ENCODE results near the gene RASGRF1. TPM values are rescaled to one million over a fixed set of nuclear protein-coding genes. Genes with fewer than 3 reads are reported as not detected.

RASGRF1 gene
- total RNA-seq, 4 donors from 2014 or later = 0.14 to 0.75 (median 0.64) TPM; not detected in 1

- 79% methylated on average over 4 of the region's 4 CpGs; no CpG with 5 or more reads in 1 of the 2 donors for WGBS, 2 donors (ENCODE audit: low coverage in 1 of 2)
- no peak overlapping the region for H3K27ac ChIP-seq
- no peaks in the 10 kb centered on the region for H3K9me3 ChIP-seq
- H3K27me3 ChIP-seq = no peaks in the 10 kb centered on the region
- TF ChIP-seq POLR2A (IDR thresholded peaks at IDR 0.05) (no peak), EP300 (IDR thresholded peaks at IDR 0.05; ENCODE audit: low read depth) (no peak), CTCF (IDR thresholded peaks at IDR 0.05) (no peak), POLR2AphosphoS5 (IDR thresholded peaks at IDR 0.05) (no peak)
- no peaks in the 10 kb centered on the region for H3K36me3 ChIP-seq
- in situ Hi-C loops (cut with MboI; ENCODE audit: low pct_ligation_motif_present in 1 of 4, low pct_unique_long_range_greater_than_20kb in 1 of 4, low sequenced_read_pairs in 3 of 4) = no loop called here
- H3K4me3 ChIP-seq = no peak overlapping the region
- intact Hi-C loops (cut with DNase I; ENCODE audit: low total_unique reads) = no loop called here
- DNase-seq = no peak
- no peaks in the 10 kb centered on the region for H3K4me1 ChIP-seq
Observed at GRCh38 chr15:79060175-79060574, 30.4 kb downstream of the RASGRF1 start.

GRCh38 chr15:79059081-79059572, 31.5 kb downstream of the RASGRF1 start:
- Histone ChIP-seq H3K9me3 (no peaks in the 10 kb centered on the region), H3K27ac (no peak overlapping the region), H3K27me3 (no peaks in the 10 kb centered on the region), H3K36me3 (no peaks in the 10 kb centered on the region), H3K4me3 (no peak overlapping the region), H3K4me1 (no peaks in the 10 kb centered on the region)
- in situ Hi-C loops (cut with MboI; ENCODE audit: low pct_ligation_motif_present in 1 of 4, low pct_unique_long_range_greater_than_20kb in 1 of 4, low sequenced_read_pairs in 3 of 4) (no loop called here), intact Hi-C loops (cut with DNase I; ENCODE audit: low total_unique reads) (no loop called here)
- no peak for DNase-seq
- WGBS, 2 donors (ENCODE audit: low coverage in 1 of 2) = 27% methylated on average over 1 of the region's 1 CpG; no CpG with 5 or more reads in 1 of the 2 donors
- TF ChIP-seq EP300 (IDR thresholded peaks at IDR 0.05; ENCODE audit: low read depth) = no peak
- no peak for TF ChIP-seq POLR2AphosphoS5 (IDR thresholded peaks at IDR 0.05)
- TF ChIP-seq CTCF (IDR thresholded peaks at IDR 0.05) = no peak
- TF ChIP-seq POLR2A (IDR thresholded peaks at IDR 0.05) = no peak

- in situ Hi-C loops (cut with MboI; ENCODE audit: low pct_ligation_motif_present in 1 of 4, low pct_unique_long_range_greater_than_20kb in 1 of 4, low sequenced_read_pairs in 3 of 4) = no loop called here
- no peak for TF ChIP-seq EP300 (IDR thresholded peaks at IDR 0.05; ENCODE audit: low read depth)
- TF ChIP-seq POLR2AphosphoS5 (IDR thresholded peaks at IDR 0.05) = no peak
- TF ChIP-seq CTCF (IDR thresholded peaks at IDR 0.05) = no peak
- TF ChIP-seq POLR2A (IDR thresholded peaks at IDR 0.05) = no peak
Observed at GRCh38 chr15:79058260-79058850, 32.2 kb downstream of the RASGRF1 start.

GRCh38 chr15:79057050-79057449, 33.5 kb downstream of the RASGRF1 start:
- Histone ChIP-seq H3K4me3 (no peak overlapping the region), H3K36me3 (no peaks in the 10 kb centered on the region), H3K27ac (no peak overlapping the region), H3K27me3 (no peaks in the 10 kb centered on the region), H3K9me3 (no peaks in the 10 kb centered on the region), H3K4me1 (no peaks in the 10 kb centered on the region)
- intact Hi-C loops (cut with DNase I; ENCODE audit: low total_unique reads) = no loop called here
- DNase-seq = no peak
- in situ Hi-C loops (cut with MboI; ENCODE audit: low pct_ligation_motif_present in 1 of 4, low pct_unique_long_range_greater_than_20kb in 1 of 4, low sequenced_read_pairs in 3 of 4) = no loop called here
- WGBS, 2 donors (ENCODE audit: low coverage in 1 of 2) = 96% methylated on average over 6 of the region's 6 CpGs; no CpG with 5 or more reads in 1 of the 2 donors
- no peak for TF ChIP-seq EP300 (IDR thresholded peaks at IDR 0.05; ENCODE audit: low read depth)
- no peak for TF ChIP-seq POLR2AphosphoS5 (IDR thresholded peaks at IDR 0.05)
- no peak for TF ChIP-seq POLR2A (IDR thresholded peaks at IDR 0.05)
- no peak for TF ChIP-seq CTCF (IDR thresholded peaks at IDR 0.05)

More at GRCh38 chr15:79058260-79058850, 32.2 kb downstream of the RASGRF1 start:
- no peak overlapping the region for H3K27ac ChIP-seq
- no peak overlapping the region for H3K4me3 ChIP-seq
- intact Hi-C loops (cut with DNase I; ENCODE audit: low total_unique reads) = no loop called here
- no peak for DNase-seq
- H3K4me1 ChIP-seq = no peaks in the 10 kb centered on the region
- H3K9me3 ChIP-seq = no peaks in the 10 kb centered on the region
- H3K27me3 ChIP-seq = no peaks in the 10 kb centered on the region
- WGBS, 2 donors (ENCODE audit: low coverage in 1 of 2) = 40 to 86% methylated on average over 2 to 15 of the region's 15 CpGs
- no peaks in the 10 kb centered on the region for H3K36me3 ChIP-seq
